SK-N-SH treated with all-trans-retinoic acid at 6 μM for 48 hours (cell line): ENCODE measurements around the gene GPR63.
A peak's percentile ranks its signal among the peaks of the same experiment; 100 is the strongest.

Experiments used
- ATAC-seq: fragments of 200-7000 bp; cut with Tn5 transposase; 3 replicates; pipeline ENCODE4 v1.9.1; 2020; ENCODE audit warnings: mild to moderate bottlenecking, moderate library complexity
- ARNTL ChIP-seq: fragments of 450-650 bp; formaldehyde crosslinking; IDR thresholded peaks from 2 replicates; pipeline ENCODE4 v1.5.0; 2020; ENCODE audit warnings: low read depth, mild to moderate bottlenecking, moderate library complexity, borderline replicate concordance
- BACH2 ChIP-seq: fragments of 250-450 bp; sonication (Bioruptor Pico); IDR thresholded peaks from 2 replicates; pipeline ENCODE4 v1.9.0; 2021; ENCODE audit warnings: mild to moderate bottlenecking, borderline replicate concordance
- CSDC2 ChIP-seq: fragments of 250-450 bp; sonication (Bioruptor Pico); IDR thresholded peaks from 2 replicates; pipeline ENCODE4 v1.5.0; 2020; ENCODE audit warnings: mild to moderate bottlenecking, moderate library complexity
- CSRNP3 ChIP-seq: fragments of 250-450 bp; sonication (Bioruptor Pico); IDR thresholded peaks from 2 replicates; pipeline ENCODE4 v1.5.1; 2021; ENCODE audit warnings: mild to moderate bottlenecking, moderate library complexity
- GLIS3 ChIP-seq: fragments of 250-450 bp; sonication (Bioruptor Pico); IDR thresholded peaks from 2 replicates; pipeline ENCODE4 v1.5.0; 2020; ENCODE audit warnings: mild to moderate bottlenecking, moderate library complexity
- ISL1 ChIP-seq: fragments of 250-450 bp; sonication (Bioruptor Pico); IDR thresholded peaks from 2 replicates; pipeline ENCODE4 v2.1.2; 2022; ENCODE audit warnings: mild to moderate bottlenecking, moderate library complexity
- OSR1 ChIP-seq: fragments of 250-450 bp; sonication (Bioruptor Pico); IDR thresholded peaks from 2 replicates; pipeline ENCODE4 v1.8.0; 2022; ENCODE audit warnings: moderate library complexity, mild to moderate bottlenecking, inconsistent platforms
- POU6F1 ChIP-seq: fragments of 250-450 bp; sonication (Bioruptor Pico); IDR thresholded peaks from 2 replicates; pipeline ENCODE4 v1.8.0; 2021; ENCODE audit warnings: low read depth, mild to moderate bottlenecking, moderate library complexity, borderline replicate concordance
- PPARA ChIP-seq: fragments of 250-450 bp; sonication (Bioruptor Pico); IDR thresholded peaks from 2 replicates; pipeline ENCODE4 v1.5.0; 2020; ENCODE audit warnings: mild to moderate bottlenecking, borderline replicate concordance
- RARB ChIP-seq: fragments of 250-450 bp; sonication (Bioruptor Pico); IDR thresholded peaks from 2 replicates; pipeline ENCODE4 v1.8.0; 2021; ENCODE audit warnings: mild to moderate bottlenecking, moderate library complexity
- TCF4 ChIP-seq: fragments of 250-450 bp; sonication (Bioruptor Pico); IDR thresholded peaks from 2 replicates; pipeline ENCODE4 v1.8.0; 2021; ENCODE audit warnings: mild to moderate bottlenecking, moderate library complexity, borderline replicate concordance
- TOX ChIP-seq: fragments of 250-450 bp; sonication (Bioruptor Pico); IDR thresholded peaks from 2 replicates; pipeline ENCODE4 v1.8.0; 2021; ENCODE audit warnings: mild to moderate bottlenecking, moderate library complexity, borderline replicate concordance
- ZC3H10 ChIP-seq: fragments of 250-450 bp; sonication (Bioruptor Pico); IDR thresholded peaks from 2 replicates; pipeline ENCODE4 v1.5.1; 2021; ENCODE audit warnings: mild to moderate bottlenecking, moderate library complexity
- ZFP3 ChIP-seq: fragments of 250-450 bp; sonication (Bioruptor Pico); IDR thresholded peaks from 2 replicates; pipeline ENCODE4 v1.5.0; 2020; ENCODE audit warnings: mild to moderate bottlenecking, moderate library complexity
- ZFP30 ChIP-seq: fragments of 450-650 bp; formaldehyde crosslinking; IDR thresholded peaks from 2 replicates; pipeline ENCODE4 v1.5.0; 2022; ENCODE audit warnings: mild to moderate bottlenecking, moderate library complexity
- ZNF70 ChIP-seq: fragments of 450-650 bp; formaldehyde crosslinking; IDR thresholded peaks from 2 replicates; pipeline ENCODE4 v1.5.0; 2020; ENCODE audit warnings: mild to moderate bottlenecking, moderate library complexity
- ZNF8 ChIP-seq: fragments of 450-650 bp; formaldehyde crosslinking; IDR thresholded peaks from 2 replicates; pipeline ENCODE4 v1.5.0; 2020; ENCODE audit warnings: mild to moderate bottlenecking, moderate library complexity
- TF ChIP-seq, protein P1 (sequence below): fragments of 250-450 bp; sonication (Bioruptor Pico); IDR thresholded peaks from 2 replicates; pipeline ENCODE4 v1.5.1; 2020; ENCODE audit warnings: low read depth, mild to moderate bottlenecking, moderate library complexity
- TF ChIP-seq, protein P2 (sequence below): fragments of 250-450 bp; sonication (Bioruptor Pico); IDR thresholded peaks from 2 replicates; pipeline ENCODE4 v1.8.0; 2020; ENCODE audit warnings: mild to moderate bottlenecking, moderate library complexity, borderline replicate concordance

Gene GPR63

DNA sequence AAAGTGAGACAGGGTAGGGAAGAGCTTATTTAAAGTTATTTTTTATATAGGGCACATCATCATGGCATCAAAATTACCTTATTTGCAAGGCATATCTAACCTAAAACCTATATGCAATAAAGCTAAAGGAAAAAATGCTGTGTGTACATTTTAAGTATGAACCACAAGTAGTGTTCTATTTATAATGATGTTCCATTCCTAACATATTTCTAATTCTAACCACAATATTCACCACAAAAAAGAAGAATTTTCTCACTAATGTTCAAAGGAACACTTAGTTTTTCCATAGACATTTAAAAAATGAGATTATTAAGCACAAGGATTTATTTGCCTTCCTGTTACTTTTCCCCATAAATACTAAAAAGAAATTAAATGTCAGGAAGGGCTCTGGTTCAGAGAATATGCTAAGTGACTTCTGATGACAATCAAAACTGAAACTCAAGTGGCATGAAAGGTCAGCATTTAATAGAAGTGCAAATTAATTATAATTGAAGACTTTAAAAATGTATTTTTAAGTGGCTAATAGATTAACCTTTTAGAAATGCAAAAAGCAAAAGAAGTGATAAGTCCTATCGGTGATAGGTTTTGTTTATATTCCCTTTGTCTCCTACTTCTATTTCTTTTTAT lies 25.1 kb downstream of the GPR63 start:
- peak; percentile 65 for ATAC-seq
- TF ChIP-seq ISL1 (CRISPR knock-in tag): 0 out of 2 replicates have a peak, but pooled peaks have one; percentile 22
- TF ChIP-seq ZC3H10 (CRISPR knock-in tag): no peak
- no peak for TF ChIP-seq GLIS3 (CRISPR knock-in tag)
- TF ChIP-seq ZFP3: no peak
- TF ChIP-seq, protein P1, sequence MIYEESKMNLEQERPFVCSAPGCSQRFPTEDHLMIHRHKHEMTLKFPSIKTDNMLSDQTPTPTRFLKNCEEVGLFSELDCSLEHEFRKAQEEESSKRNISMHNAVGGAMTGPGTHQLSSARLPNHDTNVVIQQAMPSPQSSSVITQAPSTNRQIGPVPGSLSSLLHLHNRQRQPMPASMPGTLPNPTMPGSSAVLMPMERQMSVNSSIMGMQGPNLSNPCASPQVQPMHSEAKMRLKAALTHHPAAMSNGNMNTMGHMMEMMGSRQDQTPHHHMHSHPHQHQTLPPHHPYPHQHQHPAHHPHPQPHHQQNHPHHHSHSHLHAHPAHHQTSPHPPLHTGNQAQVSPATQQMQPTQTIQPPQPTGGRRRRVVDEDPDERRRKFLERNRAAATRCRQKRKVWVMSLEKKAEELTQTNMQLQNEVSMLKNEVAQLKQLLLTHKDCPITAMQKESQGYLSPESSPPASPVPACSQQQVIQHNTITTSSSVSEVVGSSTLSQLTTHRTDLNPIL (CRISPR knock-in tag): no peak
- no peak for TF ChIP-seq CSRNP3 (CRISPR knock-in tag)

DNA sequence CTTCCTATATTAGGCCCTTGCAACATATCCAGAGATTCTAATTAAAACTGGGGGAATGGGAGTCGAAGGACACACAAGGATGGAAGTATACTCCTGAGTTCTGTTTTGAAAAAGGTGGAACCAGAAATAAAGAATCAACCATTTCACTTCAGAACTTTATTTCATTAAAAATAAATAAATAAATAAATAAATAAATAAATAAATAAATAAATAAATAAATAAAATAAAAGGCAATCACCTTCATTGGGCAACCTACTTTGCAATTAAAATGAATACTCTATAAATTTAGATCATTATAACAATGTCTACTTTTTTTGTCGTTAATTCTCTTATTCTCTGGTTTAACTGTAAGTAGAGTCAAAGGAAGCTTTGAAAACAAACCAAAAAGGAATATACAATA lies 25.6 kb downstream of the GPR63 start:
- TF ChIP-seq ARNTL (no peak), ZFP30 (CRISPR knock-in tag) (no peak), OSR1 (CRISPR knock-in tag) (no peak), ZNF70 (CRISPR knock-in tag) (no peak), CSDC2 (no peak), TOX (CRISPR knock-in tag) (no peak), GLIS3 (CRISPR knock-in tag) (no peak), TCF4 (CRISPR knock-in tag) (no peak), ZFP3 (no peak), ZC3H10 (CRISPR knock-in tag) (no peak), BACH2 (CRISPR knock-in tag) (no peak), ZNF8 (CRISPR knock-in tag) (no peak), PPARA (no peak), CSRNP3 (CRISPR knock-in tag) (no peak), POU6F1 (CRISPR knock-in tag) (no peak)
- TF ChIP-seq, protein P2, sequence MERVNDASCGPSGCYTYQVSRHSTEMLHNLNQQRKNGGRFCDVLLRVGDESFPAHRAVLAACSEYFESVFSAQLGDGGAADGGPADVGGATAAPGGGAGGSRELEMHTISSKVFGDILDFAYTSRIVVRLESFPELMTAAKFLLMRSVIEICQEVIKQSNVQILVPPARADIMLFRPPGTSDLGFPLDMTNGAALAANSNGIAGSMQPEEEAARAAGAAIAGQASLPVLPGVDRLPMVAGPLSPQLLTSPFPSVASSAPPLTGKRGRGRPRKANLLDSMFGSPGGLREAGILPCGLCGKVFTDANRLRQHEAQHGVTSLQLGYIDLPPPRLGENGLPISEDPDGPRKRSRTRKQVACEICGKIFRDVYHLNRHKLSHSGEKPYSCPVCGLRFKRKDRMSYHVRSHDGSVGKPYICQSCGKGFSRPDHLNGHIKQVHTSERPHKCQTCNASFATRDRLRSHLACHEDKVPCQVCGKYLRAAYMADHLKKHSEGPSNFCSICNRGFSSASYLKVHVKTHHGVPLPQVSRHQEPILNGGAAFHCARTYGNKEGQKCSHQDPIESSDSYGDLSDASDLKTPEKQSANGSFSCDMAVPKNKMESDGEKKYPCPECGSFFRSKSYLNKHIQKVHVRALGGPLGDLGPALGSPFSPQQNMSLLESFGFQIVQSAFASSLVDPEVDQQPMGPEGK: no peak
- TF ChIP-seq, protein P1 (CRISPR knock-in tag): no peak
- no peak for ATAC-seq

DNA sequence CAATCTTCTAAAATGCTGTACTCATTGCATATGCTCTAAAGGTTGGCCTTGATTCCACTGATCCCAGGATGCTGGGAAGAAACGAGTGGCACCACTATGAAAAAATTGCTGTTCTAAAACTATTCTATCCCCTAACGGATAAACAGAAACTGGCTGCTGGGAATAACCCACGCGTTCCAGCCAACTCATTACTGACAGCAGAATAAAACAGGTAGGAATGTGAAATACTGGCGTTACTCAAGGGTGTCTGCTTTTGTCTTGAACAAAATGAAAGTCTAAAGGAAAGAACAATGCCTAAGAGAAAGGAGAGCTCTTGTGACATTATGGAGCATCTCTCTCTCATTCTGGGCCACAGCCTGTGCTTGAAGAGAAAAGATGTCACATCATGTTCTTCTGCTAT lies 26.1 kb downstream of the GPR63 start:
- no peak for ATAC-seq
- no peak for TF ChIP-seq TCF4 (CRISPR knock-in tag)
- no peak for TF ChIP-seq PPARA
- TF ChIP-seq CSRNP3 (CRISPR knock-in tag): no peak
- TF ChIP-seq ISL1 (CRISPR knock-in tag): no peak
- TF ChIP-seq RARB (CRISPR knock-in tag): no peak
- TF ChIP-seq, protein P2: no peak
- TF ChIP-seq POU6F1 (CRISPR knock-in tag): no peak
- no peak for TF ChIP-seq GLIS3 (CRISPR knock-in tag)
- TF ChIP-seq ZFP30 (CRISPR knock-in tag): no peak
- no peak for TF ChIP-seq ZNF70 (CRISPR knock-in tag)
